B cell (primary cell): ENCODE measurements around the gene MIF. TPM values are rescaled to one million over a fixed set of nuclear protein-coding genes. Genes with fewer than 3 reads are reported as not detected.

ENCODE experiments used
- ATAC-seq: fragments of 200-7000 bp; cut with Tn5 transposase; one replicate; pipeline ENCODE4 v1.10.0; 2021; ENCODE audit warnings: low read depth, mild to moderate bottlenecking, moderate number of reproducible peaks, moderate library complexity
- CTCF ChIA-PET: fragments of 350-600 bp; sonication (Branson Sonifier 250); formaldehyde crosslinking; loops from one replicate; lab custom pipeline; 2021; ENCODE audit warnings: antibody characterized with exemption, inconsistent platforms; lab: Charles Lee
- POLR2A ChIA-PET: fragments of 350-600 bp; sonication (Branson Sonifier 250); formaldehyde crosslinking; loops from one replicate; lab custom pipeline; 2021; ENCODE audit warnings: antibody characterized with exemption; lab: Charles Lee
- DNase-seq: peaks from one replicate; pipeline ENCODE4 v3.0.0; 2013
- H2AFZ ChIP-seq: 2 replicates; pipeline ENCODE4 v1.6.1; 2012; ENCODE audit warnings: mild to moderate bottlenecking, low read depth, low read length; ENCODE audit not compliant: insufficient read depth, poor library complexity, severe bottlenecking
- H3K27ac ChIP-seq, 2 donors: 1 replicate in 1 of 2; 2 replicates in 1 of 2; pipeline ENCODE4 v1.5.1; 2012 to 2013; ENCODE audit warnings: low read length in 2 of 2, mild to moderate bottlenecking in 2 of 2, moderate library complexity in 1 of 2
- H3K27me3 ChIP-seq, 4 experiments: fragments of 200-600 bp in 1 of 4; sonication (generic) in 1 of 4; replicated peaks in 1 of 4; 1 replicate in 2 of 4; 2 replicates in 2 of 4; pipeline versions ENCODE4 v1.6.1 to v1.7.0; 2013 to 2016; ENCODE audit warnings: low read length in 3 of 4, mild to moderate bottlenecking in 2 of 4, mixed read lengths in 1 of 4, moderate library complexity in 1 of 4; ENCODE audit not compliant: insufficient read depth in 4 of 4, control insufficient read depth in 3 of 4; ENCODE audit errors: control extremely low read depth in 1 of 4
- H3K36me3 ChIP-seq, 2 experiments: replicated peaks in 1 of 2; 1 replicate in 1 of 2; 2 replicates in 1 of 2; pipeline versions ENCODE4 v1.6.1 to v1.7.1; 2013; ENCODE audit warnings: low read length in 1 of 2; ENCODE audit not compliant: insufficient read depth in 2 of 2, control insufficient read depth in 1 of 2; ENCODE audit errors: control extremely low read depth in 1 of 2, extremely low read depth in 1 of 2
- H3K4me1 ChIP-seq, 2 donors: fragments of 200-600 bp in 1 of 2; sonication (generic) in 1 of 2; 1 replicate in 1 of 2; 2 replicates in 1 of 2; pipeline versions ENCODE4 v1.5.1 to v1.6.1; 2013 to 2017; ENCODE audit warnings: low read length in 2 of 2; ENCODE audit not compliant: control insufficient read depth in 2 of 2, insufficient read depth in 2 of 2
- H3K4me2 ChIP-seq: replicated peaks from 2 replicates; pipeline ENCODE3; 2012; ENCODE audit warnings: mild to moderate bottlenecking, low read depth, low read length; ENCODE audit not compliant: poor library complexity, severe bottlenecking
- H3K4me3 ChIP-seq, 5 experiments: fragments of 200-600 bp in 1 of 5; sonication (generic) in 1 of 5; 1 replicate in 3 of 5; 2 replicates in 2 of 5; pipeline versions ENCODE4 v1.5.1 to v1.7.0; 2011 to 2016; ENCODE audit warnings: low read length in 4 of 5, mild to moderate bottlenecking in 4 of 5, low read depth in 2 of 5, control low read depth in 1 of 5, moderate library complexity in 1 of 5; ENCODE audit not compliant: insufficient read depth in 1 of 5; ENCODE audit errors: control extremely low read depth in 1 of 5, extremely low read depth in 1 of 5
- H3K79me2 ChIP-seq: fragments of 200-600 bp; sonication (generic); one replicate; pipeline ENCODE4 v1.6.0; 2016; ENCODE audit warnings: low read length; ENCODE audit not compliant: control insufficient read depth, insufficient read depth
- H3K9ac ChIP-seq: fragments of 200-600 bp; sonication (generic); 2 replicates; pipeline ENCODE4 v1.6.1; 2017; ENCODE audit warnings: mild to moderate bottlenecking, low read length, moderate library complexity
- H3K9me3 ChIP-seq, 3 donors: one replicate each; pipeline versions ENCODE4 v1.6.1 to v1.7.1; 2013; ENCODE audit warnings: low read length in 2 of 3; ENCODE audit not compliant: control insufficient read depth in 2 of 3, insufficient read depth in 1 of 3; ENCODE audit errors: control extremely low read depth in 1 of 3
- H4K20me1 ChIP-seq: 2 replicates; pipeline ENCODE4 v1.6.0; 2012; ENCODE audit warnings: mild to moderate bottlenecking, low read length; ENCODE audit not compliant: insufficient read depth, control insufficient read depth, poor library complexity, severe bottlenecking
- H3K27ac Mint-ChIP-seq: one replicate; pipeline ENCODE4 v1.8.0; 2021; ENCODE audit warnings: mixed read lengths
- H3K27me3 Mint-ChIP-seq: one replicate; pipeline ENCODE4 v1.8.0; 2021; ENCODE audit warnings: mixed read lengths
- H3K4me1 Mint-ChIP-seq: one replicate; pipeline ENCODE4 v1.8.0; 2021; ENCODE audit warnings: mixed read lengths
- H3K4me3 Mint-ChIP-seq: one replicate; pipeline ENCODE4 v1.8.0; 2021; ENCODE audit warnings: mixed read lengths
- H3K9me3 Mint-ChIP-seq: one replicate; pipeline ENCODE4 v1.8.0; 2022; ENCODE audit warnings: mixed read lengths; ENCODE audit not compliant: insufficient read depth
- CTCF ChIP-seq: fragments of 200-600 bp; IDR thresholded peaks from one replicate; pipeline ENCODE4 v1.8.0; 2022; ENCODE audit warnings: antibody characterized with exemption, mild to moderate bottlenecking
- EZH2 ChIP-seq: IDR thresholded peaks from 2 replicates; pipeline ENCODE4 v1.6.1; 2012; ENCODE audit warnings: borderline replicate concordance, low read depth, mild to moderate bottlenecking, moderate library complexity, low read length; ENCODE audit not compliant: insufficient read depth, poor library complexity, severe bottlenecking
- WGBS: methylation state at CpG from one replicate; pipeline ENCODE4 v1.1.5; 2013; ENCODE audit warnings: missing lambda C conversion rate; ENCODE audit not compliant: insufficient coverage; 5-methylcytosine and 5-hydroxymethylcytosine counted together
- intact Hi-C: fragments of 100-400 bp; cut with micrococcal nuclease; formaldehyde crosslinking; loops from one replicate; pipeline ENCODE4 v1.10.0; 2022
- polyA minus RNA-seq: library from RNA; depleted of rRNA, polyadenylated mRNA; stranded (reverse); fragments of >200 nt; gene quantifications from 2 replicates; pipeline ENCODE4 v1.2.3, GENCODE V29; 2012
- polyA plus RNA-seq: library from polyadenylated mRNA; depleted of rRNA; stranded (reverse); fragments of >200 nt; gene quantifications from 2 replicates; pipeline ENCODE4 v1.2.3, GENCODE V29; 2012
- total RNA-seq, 2 donors: library from RNA; stranded (reverse); fragments of 120-200 nt in 1 of 2; gene quantifications; 1 replicate in 1 of 2; 2 replicates in 1 of 2; pipeline versions ENCODE4 v1.2.3 to v1.2.4, GENCODE V29; 2013 to 2022

MIF gene
- total RNA-seq (125 and 143 TPM in 2 replicates), polyA plus RNA-seq (137 and 272 TPM in 2 replicates), polyA minus RNA-seq (126 and 176 TPM in 2 replicates)
- 123 TPM for total RNA-seq (2013)

GRCh38 chr22:23893945-23894709 lies at the start of gene MIF:
MIF (plus strand) TSS chr22:23894383; CDS start chr22:23894475, 92 bp downstream.
- H3K9me3 Mint-ChIP-seq = no peaks in the 10 kb centered on the region
- POLR2A ChIA-PET = interaction anchor here (0.6 to 2.5 kb wide), 18 partner anchors 16 to 824 kb away, joined by 3 to 32 read pairs (median 4); partner anchors contain the start of genes DERL3, GUCD1, MMP11 and SLC2A11
- H4K20me1 ChIP-seq = peaks cover 34% of the 10 kb centered on the region

More at GRCh38 chr22:23893945-23894709, at the start of gene MIF:
- intact Hi-C loops = loop anchor here (1.0 to 5.0 kb wide), 5 partner anchors 20 to 177 kb away; partner anchors contain the start of genes DERL3 and SLC2A11
- Mint-ChIP-seq H3K27me3 (no peaks in the 10 kb centered on the region), H3K4me1 (peaks cover 28% of the 10 kb centered on the region), H3K27ac (peak within 1 kb of the TSS; percentile 98), H3K4me3 (peak within 1 kb of the TSS; percentile 93)
- ATAC-seq (peak; percentile 92), DNase-seq (peak; percentile 96)
- Histone ChIP-seq H2AFZ (peak within 1 kb of the TSS; percentile 86), H3K27me3 (no peaks in the 10 kb centered on the region), H3K27ac (peak within 1 kb of the TSS; percentile 87 to 89), H3K9ac (peak within 1 kb of the TSS; percentile 81), H3K4me2 (peak within 1 kb of the TSS; percentile 91), H3K9me3 (peaks cover 0 to 4% (median 0%) of the 10 kb centered on the region in 3 donors), H3K79me2 (peaks cover 12% of the 10 kb centered on the region), H3K4me3 (peak within 1 kb of the TSS; percentile 26 to 88 (median 84)), H3K4me1 (peaks cover 13 to 19% of the 10 kb centered on the region in 2 donors), H3K36me3 (peaks cover 0 to 16% of the 10 kb centered on the region in 2 experiments)
- under 1% methylated on average over 72 of the region's 72 CpGs for WGBS
- CTCF ChIA-PET = interaction anchor here (0.7 to 2.5 kb wide), 23 partner anchors 9 to 200 kb away, joined by 3 to 25 read pairs (median 5); partner anchors contain the start of genes MMP11 and SLC2A11
- peak; percentile 76 for TF ChIP-seq CTCF
- TF ChIP-seq EZH2 = no peak
